Measurements from ENCODE around the gene JTB.

The JTB gene

GRCh38 chr1:153953859-153954365, 23.6 kb downstream of the JTB start:
- DNase-seq (ENCODE audit: low spot score), result no peak

- no peak for DNase-seq (ENCODE audit: low spot score)
Measured at GRCh38 chr1:153951801-153952200, 25.7 kb downstream of the JTB start.

- no peak for DNase-seq (ENCODE audit: low spot score)
Measured at GRCh38 chr1:153951183-153951582, 26.3 kb downstream of the JTB start.

GRCh38 chr1:153946622-153947241, 30.7 kb downstream of the JTB start, which contains the start of gene DENND4B:
Gene DENND4B, minus strand, starts transcription at chr1:153946718. Its CDS starts 2,344 bp downstream, at chr1:153944374.
- DNase-seq (ENCODE audit: low spot score), result peak; percentile 88

- DNase-seq (ENCODE audit: low spot score), result peak; percentile 66
Measured at GRCh38 chr1:153945795-153946621, 31.5 kb downstream of the JTB start.

- no peak for DNase-seq (ENCODE audit: low spot score)
Measured at GRCh38 chr1:153945131-153945794, 32.2 kb downstream of the JTB start.

- no peak for DNase-seq (ENCODE audit: low spot score)
Measured at GRCh38 chr1:153944827-153945117, 32.7 kb downstream of the JTB start.

- no peak for DNase-seq (ENCODE audit: low spot score)
Measured at GRCh38 chr1:153944005-153944826, 33.3 kb downstream of the JTB start.

- no peak for DNase-seq (ENCODE audit: low spot score)
Measured at GRCh38 chr1:153942766-153943549, 34.5 kb downstream of the JTB start.

GRCh38 chr1:153941826-153942725, 35.4 kb downstream of the JTB start:
- DNase-seq (ENCODE audit: low spot score), result no peak

- DNase-seq (ENCODE audit: low spot score), result no peak
Measured at GRCh38 chr1:153940756-153941155, 36.7 kb downstream of the JTB start.

GRCh38 chr1:153939476-153939875, 38.0 kb downstream of the JTB start:
- no peak for DNase-seq (ENCODE audit: low spot score)

GRCh38 chr1:153938996-153939395, 38.5 kb downstream of the JTB start:
- no peak for DNase-seq (ENCODE audit: low spot score)

- no peak for DNase-seq (ENCODE audit: low spot score)
Measured at GRCh38 chr1:153937331-153937730, 40.1 kb downstream of the JTB start.

- no peak for DNase-seq (ENCODE audit: low spot score)
Measured at GRCh38 chr1:153936011-153936802, 41.3 kb downstream of the JTB start.

GRCh38 chr1:153934746-153935145, 42.7 kb downstream of the JTB start:
- DNase-seq (ENCODE audit: low spot score), result no peak

GRCh38 chr1:153933955-153934354, 43.5 kb downstream of the JTB start:
- no peak for DNase-seq (ENCODE audit: low spot score)

- no peak for DNase-seq (ENCODE audit: low spot score)
Measured at GRCh38 chr1:153933430-153933829, 44.0 kb downstream of the JTB start.

All from ecto neural progenitor cell (in vitro differentiated cells).